ENCODE results near the gene TACC2. TPM values are rescaled to one million over a fixed set of nuclear protein-coding genes. Genes with fewer than 3 reads are reported as not detected.
A peak's percentile ranks its signal among the peaks of the same experiment; 100 is the strongest.
"Not testable (repeated sequence)": the region's sequence is repeated elsewhere in the genome, so short reads cannot be mapped to it uniquely, and the experiment has no call there.

Gene TACC2
- polyA plus RNA-seq (2013, experiment 1 of 2; ENCODE audit: insufficient read length): 15.1 TPM
- 18.2 TPM for polyA plus RNA-seq (2013, experiment 2 of 2; ENCODE audit: insufficient read length)

GRCh38 chr10:121988361-121989324 lies at the start of gene TACC2:
TACC2 (plus strand) TSS chr10:121989163; CDS start chr10:122021982, 32,819 bp downstream.
- no peak for DNase-seq

- no peak for DNase-seq
Measured at GRCh38 chr10:121941532-121941931, 47.4 kb upstream of the TACC2 start.

GRCh38 chr10:121942749-121943416 lies 46.1 kb upstream of the TACC2 start:
- DNase-seq: peak; percentile 94

- DNase-seq: no peak
Measured at GRCh38 chr10:121947343-121948330, 41.3 kb upstream of the TACC2 start.

GRCh38 chr10:121949049-121949448 lies 39.9 kb upstream of the TACC2 start:
- DNase-seq: no peak

GRCh38 chr10:121949451-121949850 lies 39.5 kb upstream of the TACC2 start:
- DNase-seq: no peak

- DNase-seq: peak; percentile 42
Measured at GRCh38 chr10:121952226-121952625, 36.7 kb upstream of the TACC2 start.

- no peak for DNase-seq
Measured at GRCh38 chr10:121956111-121957061, 32.6 kb upstream of the TACC2 start.

GRCh38 chr10:121959671-121960070 lies 29.3 kb upstream of the TACC2 start:
- no peak for DNase-seq

GRCh38 chr10:121961456-121961855 lies 27.5 kb upstream of the TACC2 start:
- DNase-seq: no peak

GRCh38 chr10:121965996-121966395 lies 23.0 kb upstream of the TACC2 start:
- DNase-seq: no peak

GRCh38 chr10:121969086-121969485 lies 19.9 kb upstream of the TACC2 start:
- not testable (repeated sequence) for DNase-seq

- no peak for DNase-seq
Measured at GRCh38 chr10:121974019-121974534, 14.9 kb upstream of the TACC2 start.

- DNase-seq: peak; percentile 74
Measured at GRCh38 chr10:121974535-121975294, 14.2 kb upstream of the TACC2 start, which contains the start of gene NSMCE4A. NSMCE4A (minus strand) TSS chr10:121975217; CDS start chr10:121975165, 52 bp downstream.

GRCh38 chr10:121975295-121976086 lies 13.5 kb upstream of the TACC2 start:
- DNase-seq: no peak

- DNase-seq: no peak
Measured at GRCh38 chr10:121976607-121977006, 12.4 kb upstream of the TACC2 start.

GRCh38 chr10:121978511-121978910 lies 10.5 kb upstream of the TACC2 start:
- no peak for DNase-seq

GRCh38 chr10:121981346-121981745 lies 7.6 kb upstream of the TACC2 start:
- no peak for DNase-seq

GRCh38 chr10:121983852-121984251 lies 5.1 kb upstream of the TACC2 start:
- DNase-seq: no peak
